PFSK-1 (cell line): ENCODE data around the gene PEAK1.

Experiments
- POLR2AphosphoS5 ChIP-seq: IDR thresholded peaks from 2 replicates; pipeline ENCODE4 v1.6.1; 2012; ENCODE audit warnings: low read depth, mild to moderate bottlenecking, control low read depth, low read length, moderate library complexity
- TAF1 ChIP-seq: IDR thresholded peaks from 2 replicates; pipeline ENCODE4 v1.6.1; 2012; ENCODE audit warnings: low read length, control low read depth, borderline replicate concordance; ENCODE audit not compliant: insufficient read depth

DNA sequence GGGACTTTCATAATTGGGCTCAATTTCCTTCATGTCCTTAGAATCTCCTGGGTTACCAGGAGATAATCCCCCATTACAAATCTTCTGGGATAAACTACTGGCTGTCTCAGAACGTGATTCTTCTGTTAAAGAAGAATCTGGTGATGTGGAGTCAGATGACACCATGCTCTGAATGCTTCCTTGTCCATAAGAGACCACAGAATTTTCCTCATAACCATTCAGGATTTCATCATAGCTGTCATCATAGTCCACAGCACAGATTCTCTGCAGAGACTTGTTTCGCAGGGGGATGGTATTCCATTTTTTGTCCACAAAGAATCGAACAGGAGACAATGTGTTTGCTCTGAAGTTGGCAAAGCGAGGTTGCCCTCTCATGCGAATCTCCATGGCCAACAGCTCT lies 239.1 kb downstream of the PEAK1 start:
- TF ChIP-seq POLR2AphosphoS5, result no peak
- TF ChIP-seq TAF1, result no peak
